GM19328 (cell line): ENCODE data around the gene RSPO3.
A peak's percentile ranks its signal among the peaks of the same experiment; 100 is the strongest.
"Not testable (repeated sequence)": the region's sequence is repeated elsewhere in the genome, so short reads cannot be mapped to it uniquely, and the experiment has no call there.

Experiments
- ATAC-seq: cut with Tn5 transposase; IDR thresholded peaks from one replicate; pipeline ENCODE4 v1.9.1; 2021; ENCODE audit warnings: mild to moderate bottlenecking, moderate library complexity; ENCODE audit not compliant: unreplicated experiment

Gene RSPO3

GRCh38 chr6:127118298-127119101 lies at the start of gene RSPO3:
TSS of gene RSPO3 (plus strand) at chr6:127118671. CDS start at chr6:127119193, 522 bp downstream.
- no peak for ATAC-seq

DNA sequence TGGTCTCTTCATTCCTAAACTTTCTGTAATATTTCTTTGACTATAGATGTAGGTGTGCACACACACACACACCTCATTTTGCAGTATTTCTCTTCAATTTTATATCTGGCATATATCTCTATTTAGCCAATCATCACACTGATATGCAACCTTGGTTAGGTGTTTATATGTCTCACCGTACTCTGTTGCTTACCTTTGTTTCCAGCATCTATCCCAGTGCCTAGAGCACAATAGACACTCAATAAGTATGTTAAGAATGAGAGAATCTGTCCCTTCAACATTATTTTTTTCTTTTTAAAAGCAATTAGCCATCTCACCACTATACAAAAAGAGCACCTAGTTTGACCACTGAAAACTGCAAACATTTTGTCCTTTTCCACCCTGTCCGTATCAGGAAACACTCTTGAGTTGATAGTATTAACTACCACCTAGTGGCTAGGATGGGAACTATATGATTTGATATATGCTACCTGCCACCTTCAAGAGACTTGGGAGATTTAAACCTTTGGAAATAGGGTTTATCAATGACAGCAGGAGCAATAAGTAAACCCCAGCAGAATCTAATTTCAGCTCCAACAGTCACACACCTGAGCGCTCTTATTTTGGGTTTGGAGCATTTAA lies 48.7 kb upstream of the RSPO3 start:
- peak; percentile 74 for ATAC-seq

- no peak for ATAC-seq
These were observed 45.2 kb upstream of the RSPO3 start for GRCh38 chr6:127073222-127073621.

DNA sequence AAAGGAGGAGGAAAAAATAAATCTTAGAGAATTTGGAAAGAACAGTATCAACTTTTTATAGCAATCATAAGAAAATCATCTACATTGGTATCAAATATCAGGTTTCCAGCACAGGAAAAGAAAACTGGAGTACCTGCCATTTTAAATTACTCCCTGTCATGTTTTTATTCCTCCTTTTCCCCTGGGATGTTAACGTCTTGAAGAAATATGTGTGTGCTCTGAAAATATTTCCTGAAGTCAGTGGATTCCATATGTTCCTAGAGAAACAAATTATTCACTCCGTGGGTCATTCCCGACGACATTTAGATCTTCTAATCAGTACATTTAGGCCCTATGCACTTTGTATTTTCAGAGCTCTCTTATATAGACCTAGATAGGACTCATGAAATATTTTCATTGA lies 42.0 kb upstream of the RSPO3 start:
- ATAC-seq = no peak

GRCh38 chr6:127077886-127078285 lies 40.6 kb upstream of the RSPO3 start:
- ATAC-seq = no peak

DNA sequence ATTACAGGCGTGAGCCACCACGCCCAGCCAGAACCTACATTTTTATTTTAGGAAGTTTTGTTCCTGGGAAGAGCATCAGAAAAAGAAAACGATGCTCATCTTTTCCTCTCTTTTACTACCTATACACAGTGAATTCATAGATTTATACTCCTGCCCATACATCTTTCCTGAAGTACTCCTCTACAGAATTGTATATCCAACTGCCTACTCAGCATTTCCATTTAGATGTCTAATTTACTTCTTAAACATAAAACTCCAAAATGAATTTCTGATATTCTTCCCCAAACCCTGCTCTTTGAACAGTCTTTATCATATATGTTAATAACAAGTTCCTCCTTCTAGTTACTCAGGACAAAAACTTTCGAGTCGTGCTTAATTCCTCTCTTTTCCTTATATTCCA lies 39.8 kb upstream of the RSPO3 start:
- no peak for ATAC-seq

- ATAC-seq = no peak
These were observed 38.8 kb upstream of the RSPO3 start for GRCh38 chr6:127079681-127080080.

GRCh38 chr6:127080081-127080480 lies 38.4 kb upstream of the RSPO3 start:
- ATAC-seq = no peak

- ATAC-seq = no peak
These were observed 35.1 kb upstream of the RSPO3 start for GRCh38 chr6:127083231-127083962.

GRCh38 chr6:127083963-127084310 lies 34.5 kb upstream of the RSPO3 start:
- ATAC-seq = no peak

GRCh38 chr6:127085181-127085580 lies 33.3 kb upstream of the RSPO3 start:
- ATAC-seq = no peak

- ATAC-seq = no peak
These were observed 28.4 kb upstream of the RSPO3 start for GRCh38 chr6:127090051-127090450.

DNA sequence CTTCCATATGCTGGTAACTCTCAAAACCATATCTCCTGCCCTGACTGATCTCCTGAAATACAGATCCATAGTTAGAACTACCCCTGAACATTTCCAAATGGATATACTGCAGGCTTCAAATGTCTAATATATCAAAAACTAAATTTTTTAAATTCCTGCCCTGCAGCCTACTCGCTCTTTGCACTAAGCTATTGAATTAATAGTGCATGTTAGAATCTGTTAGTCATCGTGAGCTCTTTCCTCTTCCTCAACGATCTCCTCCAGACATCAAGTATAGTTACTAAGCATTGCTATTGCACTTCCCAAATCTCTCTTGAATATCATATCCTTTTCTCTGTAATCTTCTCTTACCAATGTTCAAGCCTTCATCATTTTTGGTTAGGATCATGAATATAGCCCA lies 26.0 kb upstream of the RSPO3 start:
- no peak for ATAC-seq

- no peak for ATAC-seq
These were observed 23.7 kb upstream of the RSPO3 start for GRCh38 chr6:127094791-127095190.

DNA sequence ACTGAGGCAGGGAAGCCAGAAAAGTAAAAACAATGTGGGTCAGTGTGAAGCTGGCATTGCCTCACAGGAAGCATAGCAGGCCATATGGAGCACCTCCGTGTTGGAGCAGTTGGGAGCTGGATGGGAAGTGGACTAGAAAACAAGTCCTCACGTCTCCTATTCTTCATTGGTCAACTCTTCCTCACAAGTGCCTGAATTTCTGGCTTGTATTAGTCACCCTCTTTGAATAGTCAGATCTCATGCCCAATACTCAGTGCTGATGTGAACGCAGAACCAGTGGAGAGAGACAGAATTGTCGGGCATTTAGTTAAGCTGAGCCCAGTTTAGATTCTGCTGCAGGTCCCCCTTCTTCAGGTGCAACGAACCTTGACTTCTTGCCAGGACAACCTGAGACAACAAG lies 22.3 kb upstream of the RSPO3 start:
- no peak for ATAC-seq

DNA sequence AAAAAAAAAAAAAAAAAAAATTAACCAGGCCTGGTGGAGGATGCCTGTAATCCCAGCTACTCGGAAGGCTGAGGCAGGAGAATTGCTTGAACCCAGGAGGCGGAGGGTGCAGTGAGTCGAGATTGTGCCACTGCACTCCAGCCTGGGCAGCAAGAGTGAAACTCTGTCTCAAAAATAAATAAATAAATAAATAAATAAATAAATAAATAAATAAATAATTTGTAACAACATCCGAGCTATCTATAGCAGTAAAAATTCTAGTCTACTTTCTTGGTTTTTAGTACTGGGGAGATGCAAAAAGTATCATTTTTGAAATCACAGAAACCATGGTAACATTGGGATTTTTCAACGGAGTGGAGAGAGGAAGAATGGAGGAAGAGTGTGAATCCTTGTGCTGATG lies 21.0 kb upstream of the RSPO3 start:
- ATAC-seq = not testable (repeated sequence)

- no peak for ATAC-seq
These were observed 17.8 kb upstream of the RSPO3 start for GRCh38 chr6:127100510-127101140.

- ATAC-seq = no peak
These were observed 16.2 kb upstream of the RSPO3 start for GRCh38 chr6:127102299-127102698.

DNA sequence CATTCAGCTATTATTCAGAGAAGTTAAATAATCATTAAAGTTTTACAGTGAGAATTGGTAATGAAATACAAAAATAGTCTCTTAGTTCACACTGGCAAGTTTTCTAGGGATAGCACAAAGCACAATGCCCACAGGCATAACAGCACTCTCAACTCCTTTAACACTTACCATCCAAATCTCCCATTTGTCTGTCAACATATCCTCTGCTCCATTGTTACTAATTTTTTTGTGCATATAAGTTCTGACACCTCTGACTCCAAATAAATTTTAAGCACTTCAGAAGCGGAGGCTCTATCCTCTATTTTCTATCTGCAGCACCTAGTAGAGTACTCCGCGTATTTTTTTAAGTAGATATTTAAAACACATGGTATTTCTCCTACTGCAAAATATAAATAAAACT lies 15.6 kb upstream of the RSPO3 start:
- no peak for ATAC-seq

- ATAC-seq = no peak
These were observed 15.0 kb upstream of the RSPO3 start for GRCh38 chr6:127103482-127103881.

- ATAC-seq = no peak
These were observed 10.6 kb upstream of the RSPO3 start for GRCh38 chr6:127107916-127108315.

GRCh38 chr6:127110712-127111111 lies 7.8 kb upstream of the RSPO3 start:
- no peak for ATAC-seq
